Endothelial cell of umbilical vein (primary cell): ENCODE data around the gene TMOD1. TPM values are rescaled to one million over a fixed set of nuclear protein-coding genes. Genes with fewer than 3 reads are reported as not detected.
"Not testable (repeated sequence)": the region's sequence is repeated elsewhere in the genome, so short reads cannot be mapped to it uniquely, and the experiment has no call there.

Experiments used
- Bru-seq: library from RNA; stranded (reverse); fragments of 400-500 nt; gene quantifications from one replicate; lab custom pipeline; 2021; lab: Mats Ljungman, UMichigan
- BruChase-seq, 2 experiments: library from RNA; stranded (reverse); fragments of 400-500 nt; gene quantifications; one replicate each; lab custom pipeline; 2021; lab: Mats Ljungman, UMichigan
- BruUV-seq: library from RNA; stranded (reverse); fragments of 400-500 nt; replicated peaks from 2 replicates; lab custom pipeline; 2021; lab: Mats Ljungman, UMichigan
- CTCF ChIA-PET: fragments of 300-600, 350-600 bp; sonication (Branson Sonifier 250); formaldehyde crosslinking; loops from one replicate; lab custom pipeline; 2021; ENCODE audit warnings: antibody characterized with exemption, inconsistent platforms; lab: Charles Lee
- POLR2A ChIA-PET: fragments of 300-600, 350-600 bp; sonication (Branson Sonifier 250); formaldehyde crosslinking; loops from one replicate; lab custom pipeline; 2021; ENCODE audit warnings: antibody characterized with exemption, inconsistent platforms; lab: Charles Lee
- DNase-seq: peaks from one replicate; pipeline ENCODE4 v3.0.0-alpha.2; 2011; ENCODE audit warnings: low read depth, low spot score
- FAIRE-seq: peaks from 2 replicates; lab custom pipeline; 2011; peaks lifted over from hg19 to GRCh38; lab: Jason Lieb, UNC
- H2AFZ ChIP-seq: 2 replicates; pipeline ENCODE4 v1.6.0; 2012; ENCODE audit warnings: low read depth, low read length, control low read depth, inconsistent platforms
- H3K27ac ChIP-seq: 2 replicates; pipeline ENCODE4 v1.5.1; 2011; ENCODE audit warnings: low read depth, mild to moderate bottlenecking, control low read depth, low read length, moderate library complexity; ENCODE audit not compliant: insufficient read depth
- H3K27me3 ChIP-seq, 2 experiments: 2 replicates each; pipeline versions ENCODE4 v1.6.0 to v1.6.1; 2011; ENCODE audit warnings: low read length in 2 of 2, mixed read lengths in 1 of 2; ENCODE audit not compliant: control insufficient read depth in 2 of 2, insufficient read depth in 2 of 2
- H3K36me3 ChIP-seq, 2 experiments: 2 replicates in 1 of 2; 3 replicates in 1 of 2; pipeline ENCODE4 v1.5.1; 2011; ENCODE audit warnings: low read length in 2 of 2, mild to moderate bottlenecking in 1 of 2, moderate library complexity in 1 of 2; ENCODE audit not compliant: control insufficient read depth in 2 of 2, insufficient read depth in 2 of 2; ENCODE audit errors: extremely low read depth in 1 of 2
- H3K4me1 ChIP-seq: 3 replicates; pipeline ENCODE4 v1.5.1; 2011; ENCODE audit warnings: mild to moderate bottlenecking, low read length; ENCODE audit not compliant: control insufficient read depth, insufficient read depth; ENCODE audit errors: extremely low read depth
- H3K4me2 ChIP-seq: 2 replicates; pipeline ENCODE4 v1.6.1; 2011; ENCODE audit warnings: low read length, control low read depth, mixed read lengths; ENCODE audit not compliant: insufficient read depth
- H3K4me3 ChIP-seq, 3 experiments: fragments of 200-600 bp in 1 of 3; sonication (generic), shearing (Covaris generic) in 1 of 3; replicated peaks in 1 of 3; 2 replicates each; pipeline ENCODE4 v1.5.1; 2011 to 2016; ENCODE audit warnings: control low read depth in 3 of 3, low read length in 3 of 3, mild to moderate bottlenecking in 2 of 3, inconsistent platforms in 1 of 3, low read depth in 1 of 3, moderate library complexity in 1 of 3; ENCODE audit not compliant: insufficient read depth in 1 of 3
- H3K79me2 ChIP-seq: 2 replicates; pipeline ENCODE4 v1.6.0; 2012; ENCODE audit warnings: low read length, inconsistent platforms; ENCODE audit not compliant: control insufficient read depth, insufficient read depth
- H3K9ac ChIP-seq: replicated peaks from 2 replicates; pipeline ENCODE3; 2011; ENCODE audit warnings: low read length, control low read depth; ENCODE audit not compliant: insufficient read depth; ENCODE audit errors: extremely low read depth
- H3K9me1 ChIP-seq: replicated peaks from 3 replicates; pipeline ENCODE4 v1.6.0; 2011; ENCODE audit warnings: mild to moderate bottlenecking, low read length; ENCODE audit not compliant: control insufficient read depth, insufficient read depth; ENCODE audit errors: extremely low read depth
- H3K9me3 ChIP-seq: replicated peaks from 2 replicates; pipeline ENCODE4 v1.5.1; 2012; ENCODE audit warnings: low read length, inconsistent platforms; ENCODE audit not compliant: control insufficient read depth, insufficient read depth
- H4K20me1 ChIP-seq: replicated peaks from 2 replicates; pipeline ENCODE3; 2011; ENCODE audit warnings: mild to moderate bottlenecking, low read length; ENCODE audit not compliant: control insufficient read depth, insufficient read depth; ENCODE audit errors: extremely low read depth
- CTCF ChIP-seq, 2 donors: IDR thresholded peaks; 1 replicate in 1 of 2; 2 replicates in 1 of 2; pipeline ENCODE4 v1.5.1; 2011; ENCODE audit warnings: low read length in 2 of 2, mild to moderate bottlenecking in 2 of 2, moderate library complexity in 2 of 2, control low read depth in 1 of 2, inconsistent platforms in 1 of 2, low read depth in 1 of 2; ENCODE audit not compliant: insufficient read depth in 1 of 2; ENCODE audit errors: extremely low read depth in 1 of 2
- EZH2 ChIP-seq: IDR thresholded peaks from 2 replicates; pipeline ENCODE4 v1.6.1; 2012; ENCODE audit warnings: borderline replicate concordance, low read depth, mild to moderate bottlenecking, moderate library complexity, low read length, inconsistent platforms; ENCODE audit not compliant: severe bottlenecking
- FOS ChIP-seq: IDR thresholded peaks from 2 replicates; pipeline ENCODE4 v1.6.1; 2011; ENCODE audit warnings: mild to moderate bottlenecking, low read length, moderate library complexity, borderline replicate concordance; ENCODE audit not compliant: insufficient read depth
- GATA2 ChIP-seq: IDR thresholded peaks from 2 replicates; pipeline ENCODE4 v1.7.0; 2011; ENCODE audit warnings: low read depth, mild to moderate bottlenecking, moderate library complexity, mixed read lengths, low read length; ENCODE audit not compliant: insufficient read length, insufficient read depth
- JUN ChIP-seq: IDR thresholded peaks from 2 replicates; pipeline ENCODE4 v1.6.1; 2011; ENCODE audit warnings: borderline replicate concordance, low read depth; ENCODE audit not compliant: insufficient read length, insufficient read depth
- MAX ChIP-seq: IDR thresholded peaks from 2 replicates; pipeline ENCODE4 v1.6.1; 2011; ENCODE audit not compliant: insufficient read depth, insufficient read length
- MYC ChIP-seq: IDR thresholded peaks from one replicate; pipeline ENCODE4 v1.6.1; 2011; ENCODE audit warnings: mild to moderate bottlenecking, low read depth, low read length
- POLR2A ChIP-seq: IDR thresholded peaks from 2 replicates; pipeline ENCODE4 v1.6.1; 2012; ENCODE audit warnings: low read depth, mild to moderate bottlenecking, control low read depth, low read length
- POLR2AphosphoS5 ChIP-seq: IDR thresholded peaks from 2 replicates; pipeline ENCODE4 v1.6.1; 2012; ENCODE audit warnings: low read depth, mild to moderate bottlenecking, control low read depth, low read length, moderate library complexity; ENCODE audit not compliant: insufficient read depth
- dilution Hi-C: fragments of 300-500 bp; cut with MboI; formaldehyde crosslinking; loops from one replicate; pipeline ENCODE4 v1.15.0; 2019; ENCODE audit warnings: low sequenced_read_pairs; ENCODE audit not compliant: extremely low pct_ligation_motif_present
- intact Hi-C: fragments of 100-400 bp; cut with micrococcal nuclease; formaldehyde crosslinking; loops from one replicate; pipeline ENCODE4 v1.10.0; 2022
- long read RNA-seq: library from polyadenylated mRNA; stranded (forward); transcript quantifications from one replicate; pipeline ENCODE4 v2.0.0, GENCODE V29; 2021
- polyA minus RNA-seq, 3 experiments: library from RNA; depleted of rRNA, polyadenylated mRNA; stranded (reverse); fragments of >200 nt; gene quantifications; 1 replicate in 1 of 3; 2 replicates in 2 of 3; pipeline ENCODE4 v1.2.3, GENCODE V29; 2011
- polyA plus RNA-seq, 4 experiments: library from polyadenylated mRNA; depleted of rRNA in 3 of 4; stranded (reverse) in 3 of 4; unstranded in 1 of 4; fragments of >200 nt; gene quantifications; 2 replicates each; pipeline versions ENCODE4 v1.2.1 to v1.2.3, GENCODE V29; 2011 to 2012; ENCODE audit warnings: missing spikeins in 1 of 4
- total RNA-seq: library from RNA; stranded (reverse); gene quantifications from 2 replicates; pipeline ENCODE4 v1.2.3, GENCODE V29; 2021

Gene TMOD1
- 0.74 and 1.4 TPM in 2 replicates for total RNA-seq
- polyA plus RNA-seq, result 0.13 and 0.26 TPM in 2 replicates
- polyA plus RNA-seq (2011; cell fraction: cytosol; rRNA removed), result 0.69 and 0.80 TPM in 2 replicates
- polyA plus RNA-seq (2011; cell fraction: nucleus; rRNA removed), result 0.87 and 0.99 TPM in 2 replicates
- polyA plus RNA-seq (2012), result 1.3 and 2.7 TPM in 2 replicates
- 0.41 and 0.53 TPM in 2 replicates for polyA minus RNA-seq
- 1.6 TPM for polyA minus RNA-seq (2011; cell fraction: cytosol; rRNA and poly(A)+ RNA removed)
- 0.53 and 0.72 TPM in 2 replicates for polyA minus RNA-seq (2011; cell fraction: nucleus; rRNA and poly(A)+ RNA removed)
- Bru-seq, nascent RNA, result percentile 34 among the genes with signal in this experiment
- percentile 21 among the genes with signal in this experiment for BruChase-seq, experiment 1, labeled RNA remaining after a 6-hour chase
- BruChase-seq, experiment 2, labeled RNA remaining after a 2-hour chase, result percentile 23 among the genes with signal in this experiment
- long read RNA-seq, partial matches to known transcripts, result 0 of 3 reads
- long read RNA-seq, other reads (novel, unspliced or antisense), result 0 of 3 reads

GRCh38 chr9:97501177-97501971, at the start of gene TMOD1:
TMOD1 (plus strand) TSS chr9:97501666; CDS start chr9:97524189, 22,523 bp downstream.
- no peak for FAIRE-seq
- Histone ChIP-seq H3K79me2 (no peaks in the 10 kb centered on the region), H2AFZ (peak within 1 kb of the TSS; percentile 72), H3K9me1 (no peaks in the 10 kb centered on the region), H3K4me1 (peaks cover 7% of the 10 kb centered on the region), H4K20me1 (no peaks in the 10 kb centered on the region), H3K4me3 (peak within 1 kb of the TSS; percentile 44 to 62 (median 52)), H3K27ac (no peak within 1 kb of the TSS), H3K27me3 (peaks cover 46 to 65% of the 10 kb centered on the region in 2 experiments), H3K4me2 (peak within 1 kb of the TSS; percentile 59), H3K9me3 (no peaks in the 10 kb centered on the region), H3K36me3 (no peaks in the 10 kb centered on the region), H3K9ac (no peak within 1 kb of the TSS)
- BruUV-seq, result no TSS peak
- TF ChIP-seq CTCF (IDR thresholded peaks at IDR 0.05; ENCODE audit: extremely low read depth in 1 of 2, insufficient read depth in 1 of 2, low read depth in 1 of 2, low read length in 2 of 2) (no peak), EZH2 (no peak), GATA2 (no peak), POLR2A (no peak), FOS (no peak), MYC (no peak), MAX (no peak), JUN (no peak), POLR2AphosphoS5 (no peak)
- POLR2A ChIA-PET, result no interaction called here
- CTCF ChIA-PET, result interaction anchor here (0.8 to 4.6 kb wide), 12 partner anchors 9 to 115 kb away, joined by 3 to 51 read pairs (median 5); partner anchors contain the start of gene TDRD7
- intact Hi-C loops (no loop called here), dilution Hi-C loops (no loop called here)
- DNase-seq, result peak; percentile 55

GRCh38 chr9:97453573-97453972, 47.9 kb upstream of the TMOD1 start:
- dilution Hi-C loops, result loop anchor here (25.0 kb wide), 1 partner anchor 159 kb away; no protein-coding TSS in a partner anchor
- BruUV-seq, H3K36me3 ChIP-seq, H3K79me2 ChIP-seq, H3K27ac ChIP-seq, intact Hi-C loops, FAIRE-seq, H3K9ac ChIP-seq, H2AFZ ChIP-seq, H3K4me3 ChIP-seq, H3K4me2 ChIP-seq, H3K9me1 ChIP-seq, H3K9me3 ChIP-seq, POLR2A ChIA-PET, H3K27me3 ChIP-seq, H4K20me1 ChIP-seq, H3K4me1 ChIP-seq, DNase-seq: not testable (repeated sequence)
- CTCF ChIA-PET, result interaction anchor here (2.3 kb wide), 1 partner anchor 145 kb away, joined by 8 read pairs; no protein-coding TSS in a partner anchor
